Measurements from ENCODE around the gene FAM107B. TPM values are rescaled to one million over a fixed set of nuclear protein-coding genes. Genes with fewer than 3 reads are reported as not detected.

Gene FAM107B
- total and polyA plus RNA-seq, 10 of the 15 experiments (the other 5 are each of a cell fraction or from before 2014, with no cell fraction given) = 22.9 to 162 (median 86.6) TPM

DNA sequence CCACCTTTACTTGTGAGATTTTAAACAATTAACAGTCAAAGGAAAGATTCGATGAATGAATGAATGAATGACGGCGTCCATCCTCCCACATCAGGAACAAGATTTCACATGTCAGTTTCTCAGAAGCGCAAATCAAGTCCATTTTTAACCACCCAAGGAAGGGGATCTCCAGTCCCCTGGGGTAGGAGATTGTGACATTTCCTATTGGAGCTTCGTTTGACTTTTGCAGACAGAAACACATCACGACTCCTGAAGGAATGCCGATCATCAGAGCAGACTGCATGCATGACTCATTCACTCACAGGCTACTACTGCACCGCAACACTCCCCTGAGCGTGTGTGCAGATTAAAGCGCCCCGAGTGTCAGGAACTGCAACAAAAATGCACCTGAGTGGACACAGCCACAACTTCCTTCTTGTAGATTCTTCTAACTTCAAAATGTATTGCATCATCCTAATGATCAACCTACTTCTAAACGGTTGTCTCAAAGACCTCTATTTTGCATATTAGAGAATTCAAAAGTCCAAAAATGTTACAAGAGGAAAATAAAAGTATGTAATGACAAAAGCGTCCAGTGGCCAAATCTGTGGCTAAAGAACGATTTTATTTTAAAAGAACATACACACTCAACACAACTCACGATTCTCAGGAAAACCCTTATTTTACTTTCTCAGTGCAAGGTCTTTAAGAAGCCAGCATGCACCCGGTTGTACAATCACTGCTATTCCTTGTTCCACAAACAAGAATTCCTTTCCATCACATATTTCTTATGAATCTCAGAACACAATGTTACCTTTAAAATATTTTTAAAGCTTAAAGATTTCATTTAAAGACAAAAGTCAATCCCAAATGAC is 172.6 kb downstream of the FAM107B start (continued):
- TF ChIP-seq, protein P1, sequence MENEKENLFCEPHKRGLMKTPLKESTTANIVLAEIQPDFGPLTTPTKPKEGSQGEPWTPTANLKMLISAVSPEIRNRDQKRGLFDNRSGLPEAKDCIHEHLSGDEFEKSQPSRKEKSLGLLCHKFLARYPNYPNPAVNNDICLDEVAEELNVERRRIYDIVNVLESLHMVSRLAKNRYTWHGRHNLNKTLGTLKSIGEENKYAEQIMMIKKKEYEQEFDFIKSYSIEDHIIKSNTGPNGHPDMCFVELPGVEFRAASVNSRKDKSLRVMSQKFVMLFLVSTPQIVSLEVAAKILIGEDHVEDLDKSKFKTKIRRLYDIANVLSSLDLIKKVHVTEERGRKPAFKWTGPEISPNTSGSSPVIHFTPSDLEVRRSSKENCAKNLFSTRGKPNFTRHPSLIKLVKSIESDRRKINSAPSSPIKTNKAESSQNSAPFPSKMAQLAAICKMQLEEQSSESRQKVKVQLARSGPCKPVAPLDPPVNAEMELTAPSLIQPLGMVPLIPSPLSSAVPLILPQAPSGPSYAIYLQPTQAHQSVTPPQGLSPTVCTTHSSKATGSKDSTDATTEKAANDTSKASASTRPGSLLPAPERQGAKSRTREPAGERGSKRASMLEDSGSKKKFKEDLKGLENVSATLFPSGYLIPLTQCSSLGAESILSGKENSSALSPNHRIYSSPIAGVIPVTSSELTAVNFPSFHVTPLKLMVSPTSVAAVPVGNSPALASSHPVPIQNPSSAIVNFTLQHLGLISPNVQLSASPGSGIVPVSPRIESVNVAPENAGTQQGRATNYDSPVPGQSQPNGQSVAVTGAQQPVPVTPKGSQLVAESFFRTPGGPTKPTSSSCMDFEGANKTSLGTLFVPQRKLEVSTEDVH (IDR thresholded peaks at IDR 0.05; ENCODE audit: low read depth, partially characterized antibody) = no peak
- TF ChIP-seq, protein P2, sequence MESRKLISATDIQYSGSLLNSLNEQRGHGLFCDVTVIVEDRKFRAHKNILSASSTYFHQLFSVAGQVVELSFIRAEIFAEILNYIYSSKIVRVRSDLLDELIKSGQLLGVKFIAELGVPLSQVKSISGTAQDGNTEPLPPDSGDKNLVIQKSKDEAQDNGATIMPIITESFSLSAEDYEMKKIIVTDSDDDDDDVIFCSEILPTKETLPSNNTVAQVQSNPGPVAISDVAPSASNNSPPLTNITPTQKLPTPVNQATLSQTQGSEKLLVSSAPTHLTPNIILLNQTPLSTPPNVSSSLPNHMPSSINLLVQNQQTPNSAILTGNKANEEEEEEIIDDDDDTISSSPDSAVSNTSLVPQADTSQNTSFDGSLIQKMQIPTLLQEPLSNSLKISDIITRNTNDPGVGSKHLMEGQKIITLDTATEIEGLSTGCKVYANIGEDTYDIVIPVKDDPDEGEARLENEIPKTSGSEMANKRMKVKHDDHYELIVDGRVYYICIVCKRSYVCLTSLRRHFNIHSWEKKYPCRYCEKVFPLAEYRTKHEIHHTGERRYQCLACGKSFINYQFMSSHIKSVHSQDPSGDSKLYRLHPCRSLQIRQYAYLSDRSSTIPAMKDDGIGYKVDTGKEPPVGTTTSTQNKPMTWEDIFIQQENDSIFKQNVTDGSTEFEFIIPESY (IDR thresholded peaks at IDR 0.05) = no peak
- TF ChIP-seq RELA (IDR thresholded peaks at IDR 0.05; ENCODE audit: borderline replicate concordance, partially characterized antibody) = no peak
- TF ChIP-seq, protein P3, sequence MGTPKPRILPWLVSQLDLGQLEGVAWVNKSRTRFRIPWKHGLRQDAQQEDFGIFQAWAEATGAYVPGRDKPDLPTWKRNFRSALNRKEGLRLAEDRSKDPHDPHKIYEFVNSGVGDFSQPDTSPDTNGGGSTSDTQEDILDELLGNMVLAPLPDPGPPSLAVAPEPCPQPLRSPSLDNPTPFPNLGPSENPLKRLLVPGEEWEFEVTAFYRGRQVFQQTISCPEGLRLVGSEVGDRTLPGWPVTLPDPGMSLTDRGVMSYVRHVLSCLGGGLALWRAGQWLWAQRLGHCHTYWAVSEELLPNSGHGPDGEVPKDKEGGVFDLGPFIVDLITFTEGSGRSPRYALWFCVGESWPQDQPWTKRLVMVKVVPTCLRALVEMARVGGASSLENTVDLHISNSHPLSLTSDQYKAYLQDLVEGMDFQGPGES (IDR thresholded peaks at IDR 0.05) = no peak
- no peak for TF ChIP-seq ZNF384 (IDR thresholded peaks at IDR 0.05; ENCODE audit: borderline replicate concordance, low read depth, low read length)
- TF ChIP-seq MYB (IDR thresholded peaks at IDR 0.05; ENCODE audit: borderline replicate concordance, low read depth, low read length) = no peak
- TF ChIP-seq FOS (IDR thresholded peaks at IDR 0.05; ENCODE audit: borderline replicate concordance, extremely low read depth, insufficient read length) = no peak
- peak; percentile 74 for TF ChIP-seq MEF2B (IDR thresholded peaks at IDR 0.05; ENCODE audit: partially characterized antibody, poor library complexity, severe bottlenecking)
- TF ChIP-seq, protein P4, sequence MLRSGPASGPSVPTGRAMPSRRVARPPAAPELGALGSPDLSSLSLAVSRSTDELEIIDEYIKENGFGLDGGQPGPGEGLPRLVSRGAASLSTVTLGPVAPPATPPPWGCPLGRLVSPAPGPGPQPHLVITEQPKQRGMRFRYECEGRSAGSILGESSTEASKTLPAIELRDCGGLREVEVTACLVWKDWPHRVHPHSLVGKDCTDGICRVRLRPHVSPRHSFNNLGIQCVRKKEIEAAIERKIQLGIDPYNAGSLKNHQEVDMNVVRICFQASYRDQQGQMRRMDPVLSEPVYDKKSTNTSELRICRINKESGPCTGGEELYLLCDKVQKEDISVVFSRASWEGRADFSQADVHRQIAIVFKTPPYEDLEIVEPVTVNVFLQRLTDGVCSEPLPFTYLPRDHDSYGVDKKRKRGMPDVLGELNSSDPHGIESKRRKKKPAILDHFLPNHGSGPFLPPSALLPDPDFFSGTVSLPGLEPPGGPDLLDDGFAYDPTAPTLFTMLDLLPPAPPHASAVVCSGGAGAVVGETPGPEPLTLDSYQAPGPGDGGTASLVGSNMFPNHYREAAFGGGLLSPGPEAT (IDR thresholded peaks at IDR 0.05; ENCODE audit: low read depth) = peak; percentile 85
- TF ChIP-seq TCF3 (IDR thresholded peaks at IDR 0.05; ENCODE audit: borderline replicate concordance, insufficient read depth, low read depth, low read length) = no peak
- TF ChIP-seq MTA3 (IDR thresholded peaks at IDR 0.05; ENCODE audit: borderline replicate concordance, low read length) = 0 out of 2 replicates have a peak, but pooled peaks have one; percentile 38
- peak; percentile 43; the same call in 1 of the 2 replicates for TF ChIP-seq JUND (IDR thresholded peaks at IDR 0.05; ENCODE audit: low read depth, low read length)
- TF ChIP-seq, protein P5, sequence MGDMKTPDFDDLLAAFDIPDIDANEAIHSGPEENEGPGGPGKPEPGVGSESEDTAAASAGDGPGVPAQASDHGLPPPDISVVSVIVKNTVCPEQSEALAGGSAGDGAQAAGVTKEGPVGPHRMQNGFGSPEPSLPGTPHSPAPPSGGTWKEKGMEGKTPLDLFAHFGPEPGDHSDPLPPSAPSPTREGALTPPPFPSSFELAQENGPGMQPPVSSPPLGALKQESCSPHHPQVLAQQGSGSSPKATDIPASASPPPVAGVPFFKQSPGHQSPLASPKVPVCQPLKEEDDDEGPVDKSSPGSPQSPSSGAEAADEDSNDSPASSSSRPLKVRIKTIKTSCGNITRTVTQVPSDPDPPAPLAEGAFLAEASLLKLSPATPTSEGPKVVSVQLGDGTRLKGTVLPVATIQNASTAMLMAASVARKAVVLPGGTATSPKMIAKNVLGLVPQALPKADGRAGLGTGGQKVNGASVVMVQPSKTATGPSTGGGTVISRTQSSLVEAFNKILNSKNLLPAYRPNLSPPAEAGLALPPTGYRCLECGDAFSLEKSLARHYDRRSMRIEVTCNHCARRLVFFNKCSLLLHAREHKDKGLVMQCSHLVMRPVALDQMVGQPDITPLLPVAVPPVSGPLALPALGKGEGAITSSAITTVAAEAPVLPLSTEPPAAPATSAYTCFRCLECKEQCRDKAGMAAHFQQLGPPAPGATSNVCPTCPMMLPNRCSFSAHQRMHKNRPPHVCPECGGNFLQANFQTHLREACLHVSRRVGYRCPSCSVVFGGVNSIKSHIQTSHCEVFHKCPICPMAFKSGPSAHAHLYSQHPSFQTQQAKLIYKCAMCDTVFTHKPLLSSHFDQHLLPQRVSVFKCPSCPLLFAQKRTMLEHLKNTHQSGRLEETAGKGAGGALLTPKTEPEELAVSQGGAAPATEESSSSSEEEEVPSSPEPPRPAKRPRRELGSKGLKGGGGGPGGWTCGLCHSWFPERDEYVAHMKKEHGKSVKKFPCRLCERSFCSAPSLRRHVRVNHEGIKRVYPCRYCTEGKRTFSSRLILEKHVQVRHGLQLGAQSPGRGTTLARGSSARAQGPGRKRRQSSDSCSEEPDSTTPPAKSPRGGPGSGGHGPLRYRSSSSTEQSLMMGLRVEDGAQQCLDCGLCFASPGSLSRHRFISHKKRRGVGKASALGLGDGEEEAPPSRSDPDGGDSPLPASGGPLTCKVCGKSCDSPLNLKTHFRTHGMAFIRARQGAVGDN (IDR thresholded peaks at IDR 0.05) = no peak
- TF ChIP-seq ASH2L (IDR thresholded peaks at IDR 0.05; ENCODE audit: borderline replicate concordance, low read depth) = no peak

Measured in GM12878 (cell line).